Fibroblast of lung (primary cell): ENCODE data around the gene PTGS1. TPM values are rescaled to one million over a fixed set of nuclear protein-coding genes. Genes with fewer than 3 reads are reported as not detected.

Experiments
- DNase-seq, 2 donors: peaks; one replicate each; pipeline versions ENCODE4 v3.0.0 to v3.0.0-alpha.2; 2010; ENCODE audit warnings: low read depth in 2 of 2
- H2AFZ ChIP-seq: 2 replicates; pipeline ENCODE4 v1.5.1; 2012; ENCODE audit warnings: low read length, control low read depth, inconsistent platforms
- H3K27ac ChIP-seq: 2 replicates; pipeline ENCODE4 v1.5.1; 2011; ENCODE audit warnings: low read length, control low read depth; ENCODE audit not compliant: insufficient read depth
- H3K27me3 ChIP-seq: 2 replicates; pipeline ENCODE4 v1.5.1; 2011; ENCODE audit warnings: mild to moderate bottlenecking, low read length; ENCODE audit not compliant: control insufficient read depth, insufficient read depth
- H3K36me3 ChIP-seq: 2 replicates; pipeline ENCODE4 v1.5.1; 2011; ENCODE audit warnings: low read length; ENCODE audit not compliant: control insufficient read depth, insufficient read depth
- H3K4me1 ChIP-seq: 2 replicates; pipeline ENCODE4 v1.5.1; 2011; ENCODE audit warnings: low read length; ENCODE audit not compliant: control insufficient read depth, insufficient read depth; ENCODE audit errors: extremely low read depth
- H3K4me2 ChIP-seq: 2 replicates; pipeline ENCODE4 v1.5.1; 2011; ENCODE audit warnings: low read length, control low read depth; ENCODE audit not compliant: insufficient read depth; ENCODE audit errors: extremely low read depth
- H3K4me3 ChIP-seq, 4 experiments: fragments of 200-600 bp in 1 of 4; sonication (generic) in 1 of 4; replicated peaks in 1 of 4; 2 replicates each; pipeline ENCODE4 v1.5.1; 2011 to 2016; ENCODE audit warnings: low read length in 4 of 4, low read depth in 3 of 4, mild to moderate bottlenecking in 3 of 4, control low read depth in 2 of 4, inconsistent platforms in 1 of 4, mixed read lengths in 1 of 4; ENCODE audit not compliant: insufficient read depth in 1 of 4; ENCODE audit errors: control extremely low read depth in 1 of 4
- H3K79me2 ChIP-seq: 2 replicates; pipeline ENCODE4 v1.5.1; 2012; ENCODE audit warnings: mild to moderate bottlenecking, low read length, inconsistent platforms; ENCODE audit not compliant: control insufficient read depth, insufficient read depth
- H3K9ac ChIP-seq: 2 replicates; pipeline ENCODE4 v1.5.1; 2011; ENCODE audit warnings: mild to moderate bottlenecking, low read length, control low read depth; ENCODE audit not compliant: insufficient read depth
- H3K9me3 ChIP-seq: 2 replicates; pipeline ENCODE4 v1.5.1; 2012; ENCODE audit warnings: low read depth, low read length; ENCODE audit not compliant: control insufficient read depth, insufficient read depth
- H4K20me1 ChIP-seq: 2 replicates; pipeline ENCODE4 v1.5.1; 2011; ENCODE audit warnings: low read length; ENCODE audit not compliant: control insufficient read depth, insufficient read depth; ENCODE audit errors: extremely low read depth
- EZH2 ChIP-seq: IDR thresholded peaks from 2 replicates; pipeline ENCODE4 v1.5.1; 2012; ENCODE audit warnings: low read length, control low read depth, mild to moderate bottlenecking; ENCODE audit errors: missing control alignments
- polyA plus RNA-seq, 2 donors: library from polyadenylated mRNA; depleted of rRNA in 1 of 2; stranded (reverse) in 1 of 2; unstranded in 1 of 2; fragments of >200 nt; gene quantifications; 2 replicates each; pipeline ENCODE4 v1.2.1, GENCODE V29; 2011 to 2012; ENCODE audit warnings: missing spikeins in 1 of 2
- total RNA-seq: library from RNA; depleted of rRNA; stranded (reverse); fragments of >200 nt; gene quantifications from 2 replicates; pipeline ENCODE4 v1.2.1, GENCODE V29; 2014
- TF ChIP-seq, protein P1 (sequence below), 2 donors: IDR thresholded peaks in 1 of 2; conservative IDR thresholded peaks in 1 of 2; 1 replicate in 1 of 2; 2 replicates in 1 of 2; pipeline ENCODE4 v1.5.1; 2011 to 2012; ENCODE audit warnings: low read length in 2 of 2, control low read depth in 1 of 2, inconsistent platforms in 1 of 2, low read depth in 1 of 2, mild to moderate bottlenecking in 1 of 2

The PTGS1 gene
- total and polyA plus RNA-seq, 2 donors (not counting 1 experiment from before 2014, with no cell fraction given), result 13.4 to 86.5 TPM

DNA sequence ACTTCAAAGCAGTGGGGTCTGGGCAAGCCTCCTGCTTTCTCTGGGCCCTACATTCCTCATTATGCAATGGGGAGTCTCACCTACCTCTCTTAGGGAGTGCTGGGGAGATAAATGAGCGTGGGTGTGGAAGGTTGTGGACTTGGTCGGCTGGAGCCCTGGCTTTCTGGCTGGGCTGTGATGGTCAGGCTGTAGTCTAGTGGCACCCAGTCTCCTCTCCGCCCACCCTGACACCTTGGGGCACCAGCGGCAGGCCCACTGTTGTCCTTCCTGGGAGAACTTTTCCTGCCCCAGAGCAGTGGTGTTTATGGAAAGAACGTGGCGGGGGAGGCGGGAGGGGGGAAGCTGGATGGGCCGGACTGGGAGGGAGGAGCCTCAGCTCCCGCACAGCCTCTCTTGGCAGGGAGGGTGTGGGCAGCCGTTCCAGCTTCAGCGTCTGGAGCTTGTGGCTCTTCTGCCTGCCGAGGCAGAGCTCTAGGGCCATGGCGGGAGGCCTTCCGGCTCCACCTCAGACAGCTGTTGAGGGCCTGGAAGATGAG lies 4.1 kb downstream of the PTGS1 start:
- TF ChIP-seq, protein P1, sequence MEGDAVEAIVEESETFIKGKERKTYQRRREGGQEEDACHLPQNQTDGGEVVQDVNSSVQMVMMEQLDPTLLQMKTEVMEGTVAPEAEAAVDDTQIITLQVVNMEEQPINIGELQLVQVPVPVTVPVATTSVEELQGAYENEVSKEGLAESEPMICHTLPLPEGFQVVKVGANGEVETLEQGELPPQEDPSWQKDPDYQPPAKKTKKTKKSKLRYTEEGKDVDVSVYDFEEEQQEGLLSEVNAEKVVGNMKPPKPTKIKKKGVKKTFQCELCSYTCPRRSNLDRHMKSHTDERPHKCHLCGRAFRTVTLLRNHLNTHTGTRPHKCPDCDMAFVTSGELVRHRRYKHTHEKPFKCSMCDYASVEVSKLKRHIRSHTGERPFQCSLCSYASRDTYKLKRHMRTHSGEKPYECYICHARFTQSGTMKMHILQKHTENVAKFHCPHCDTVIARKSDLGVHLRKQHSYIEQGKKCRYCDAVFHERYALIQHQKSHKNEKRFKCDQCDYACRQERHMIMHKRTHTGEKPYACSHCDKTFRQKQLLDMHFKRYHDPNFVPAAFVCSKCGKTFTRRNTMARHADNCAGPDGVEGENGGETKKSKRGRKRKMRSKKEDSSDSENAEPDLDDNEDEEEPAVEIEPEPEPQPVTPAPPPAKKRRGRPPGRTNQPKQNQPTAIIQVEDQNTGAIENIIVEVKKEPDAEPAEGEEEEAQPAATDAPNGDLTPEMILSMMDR (conservative IDR thresholded peaks at IDR 0.05 in 1 of 2, IDR thresholded peaks at IDR 0.05 in 1 of 2; ENCODE audit: low read depth in 1 of 2, low read length in 2 of 2), result no peak
- no peak for TF ChIP-seq EZH2
- Histone ChIP-seq H3K27ac (peak overlapping the region; percentile 18), H3K79me2 (peaks cover 15% of the 10 kb centered on the region), H3K36me3 (peaks cover 2% of the 10 kb centered on the region), H3K9ac (no peak overlapping the region), H3K4me3 (peak overlapping the region in 1 of 4 experiments; percentile 19), H3K4me1 (peaks cover 35% of the 10 kb centered on the region), H3K9me3 (no peaks in the 10 kb centered on the region), H3K27me3 (no peaks in the 10 kb centered on the region), H2AFZ (peak overlapping the region; percentile 49), H3K4me2 (peak overlapping the region; percentile 4), H4K20me1 (no peaks in the 10 kb centered on the region)
- peak; percentile 61 to 75 for DNase-seq

GRCh38 chr9:122376796-122377195 lies 6.0 kb downstream of the PTGS1 start:
- H3K27ac ChIP-seq, result peak overlapping the region; percentile 39
- H3K4me2 ChIP-seq, result no peak overlapping the region
- TF ChIP-seq, protein P1 (conservative IDR thresholded peaks at IDR 0.05 in 1 of 2, IDR thresholded peaks at IDR 0.05 in 1 of 2; ENCODE audit: low read depth in 1 of 2, low read length in 2 of 2), result no peak
- no peak for TF ChIP-seq EZH2
- peaks cover 27% of the 10 kb centered on the region for H3K4me1 ChIP-seq
- H3K4me3 ChIP-seq, result no peak overlapping the region
- no peaks in the 10 kb centered on the region for H3K27me3 ChIP-seq
- H3K79me2 ChIP-seq, result peaks cover 7% of the 10 kb centered on the region
- DNase-seq, result no peak
- no peak overlapping the region for H3K9ac ChIP-seq
- no peak overlapping the region for H2AFZ ChIP-seq
- peaks cover 3% of the 10 kb centered on the region for H3K36me3 ChIP-seq
- no peaks in the 10 kb centered on the region for H4K20me1 ChIP-seq
- no peaks in the 10 kb centered on the region for H3K9me3 ChIP-seq

DNA sequence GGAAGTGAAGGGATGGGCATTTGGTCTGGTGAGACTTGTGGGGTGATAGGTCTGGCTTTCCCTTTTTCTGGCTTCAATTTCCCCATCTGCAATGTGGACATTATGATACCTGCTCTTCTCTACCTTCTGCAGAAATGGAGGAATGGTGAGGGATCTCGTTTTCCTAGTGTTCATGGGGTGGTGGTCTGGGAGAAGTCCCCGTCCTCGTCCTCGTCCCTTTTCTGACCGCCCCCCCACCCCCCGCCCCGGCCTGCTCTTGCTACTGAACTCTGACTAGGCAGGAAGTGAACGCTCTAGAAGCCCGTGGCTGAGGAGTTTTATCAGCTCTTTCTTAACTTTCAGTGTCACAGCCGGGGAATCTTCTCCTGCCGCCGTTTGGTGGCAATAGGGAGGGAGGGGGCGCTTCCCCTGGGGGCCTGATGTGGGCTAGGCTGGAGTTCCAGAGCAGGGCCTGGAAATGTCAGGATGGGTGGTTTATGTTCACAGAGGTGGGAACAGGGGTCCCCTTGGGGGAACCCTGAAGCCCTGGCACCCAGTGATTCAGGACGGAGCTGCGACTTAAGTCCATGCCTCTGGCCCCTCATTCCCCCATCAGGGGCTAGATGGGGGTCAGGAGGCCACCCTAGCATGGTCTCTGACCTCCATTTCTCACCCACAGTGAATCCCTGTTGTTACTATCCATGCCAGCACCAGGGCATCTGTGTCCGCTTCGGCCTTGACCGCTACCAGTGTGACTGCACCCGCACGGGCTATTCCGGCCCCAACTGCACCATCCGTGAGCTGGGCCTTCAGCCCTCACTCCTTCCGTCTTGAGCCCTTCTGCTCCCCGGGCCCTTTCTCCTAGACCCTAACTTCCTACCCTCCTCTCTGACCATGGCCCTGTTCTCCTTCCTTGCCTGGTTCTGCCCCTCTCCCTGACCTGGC lies 6.7 kb downstream of the PTGS1 start:
- DNase-seq, result no peak
- Histone ChIP-seq H3K79me2 (no peaks in the 10 kb centered on the region), H3K27ac (peak overlapping the region; percentile 39), H2AFZ (no peak overlapping the region), H3K27me3 (no peaks in the 10 kb centered on the region), H3K4me2 (no peak overlapping the region), H3K4me3 (no peak overlapping the region), H3K4me1 (peaks cover 25% of the 10 kb centered on the region), H3K9ac (no peak overlapping the region), H3K9me3 (no peaks in the 10 kb centered on the region), H4K20me1 (no peaks in the 10 kb centered on the region), H3K36me3 (peaks cover 3% of the 10 kb centered on the region)
- TF ChIP-seq, protein P1 (conservative IDR thresholded peaks at IDR 0.05 in 1 of 2, IDR thresholded peaks at IDR 0.05 in 1 of 2; ENCODE audit: low read depth in 1 of 2, low read length in 2 of 2), result no peak
- no peak for TF ChIP-seq EZH2
